HCT116 (cell line): ENCODE results near the gene TMEM266.

Experiments
- EZH2 ChIP-seq: fragments of 200-600 bp; sonication (generic); IDR thresholded peaks from 2 replicates; pipeline ENCODE4 v1.6.1; 2017; ENCODE audit warnings: antibody characterized with exemption, mixed run types
- POLR2AphosphoS5 ChIP-seq: IDR thresholded peaks from 2 replicates; pipeline ENCODE4 v1.6.1; 2011; ENCODE audit warnings: mild to moderate bottlenecking, low read depth, low read length, moderate library complexity
- RAD21 ChIP-seq: IDR thresholded peaks from 2 replicates; pipeline ENCODE4 v1.6.1; 2012; ENCODE audit warnings: low read depth, mild to moderate bottlenecking
- SP1 ChIP-seq: IDR thresholded peaks from 2 replicates; pipeline ENCODE4 v1.6.1; 2012; ENCODE audit warnings: low read depth
- TF ChIP-seq, protein P1 (sequence below): IDR thresholded peaks from 2 replicates; pipeline ENCODE4 v1.6.1; 2012
- TF ChIP-seq, protein P2 (sequence below), 3 experiments: fragments of 200-600 bp in 1 of 3; sonication (generic) in 1 of 3; IDR thresholded peaks in 2 of 3; conservative IDR thresholded peaks in 1 of 3; 2 replicates each; pipeline ENCODE4 v1.5.1; 2012 to 2017; ENCODE audit warnings: low read depth in 2 of 3, low read length in 2 of 3, antibody characterized with exemption in 1 of 3, borderline replicate concordance in 1 of 3, control low read depth in 1 of 3, mild to moderate bottlenecking in 1 of 3, mixed read lengths in 1 of 3, mixed run types in 1 of 3, moderate library complexity in 1 of 3; ENCODE audit not compliant: insufficient read depth in 1 of 3

DNA sequence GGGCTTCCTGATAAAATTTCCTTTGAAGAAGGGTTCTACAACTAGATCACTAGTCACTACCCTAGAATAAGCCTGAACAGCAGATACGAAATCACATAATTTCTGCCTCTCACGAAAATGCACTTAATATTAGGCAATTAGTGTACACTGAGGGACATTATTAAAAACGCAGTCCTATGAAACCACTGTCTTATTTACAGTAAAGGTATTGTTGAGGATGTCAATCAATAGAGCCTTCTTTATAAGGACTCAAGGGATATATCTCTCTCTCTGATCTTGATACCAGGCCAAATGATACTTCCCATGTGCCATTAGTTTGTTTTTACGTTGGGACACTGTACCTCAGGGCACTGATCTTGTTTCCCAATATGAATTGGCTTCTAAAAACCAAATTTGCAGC is 191.9 kb downstream of the TMEM266 start:
- TF ChIP-seq, protein P1, sequence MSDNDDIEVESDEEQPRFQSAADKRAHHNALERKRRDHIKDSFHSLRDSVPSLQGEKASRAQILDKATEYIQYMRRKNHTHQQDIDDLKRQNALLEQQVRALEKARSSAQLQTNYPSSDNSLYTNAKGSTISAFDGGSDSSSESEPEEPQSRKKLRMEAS = no peak
- TF ChIP-seq, protein P2, sequence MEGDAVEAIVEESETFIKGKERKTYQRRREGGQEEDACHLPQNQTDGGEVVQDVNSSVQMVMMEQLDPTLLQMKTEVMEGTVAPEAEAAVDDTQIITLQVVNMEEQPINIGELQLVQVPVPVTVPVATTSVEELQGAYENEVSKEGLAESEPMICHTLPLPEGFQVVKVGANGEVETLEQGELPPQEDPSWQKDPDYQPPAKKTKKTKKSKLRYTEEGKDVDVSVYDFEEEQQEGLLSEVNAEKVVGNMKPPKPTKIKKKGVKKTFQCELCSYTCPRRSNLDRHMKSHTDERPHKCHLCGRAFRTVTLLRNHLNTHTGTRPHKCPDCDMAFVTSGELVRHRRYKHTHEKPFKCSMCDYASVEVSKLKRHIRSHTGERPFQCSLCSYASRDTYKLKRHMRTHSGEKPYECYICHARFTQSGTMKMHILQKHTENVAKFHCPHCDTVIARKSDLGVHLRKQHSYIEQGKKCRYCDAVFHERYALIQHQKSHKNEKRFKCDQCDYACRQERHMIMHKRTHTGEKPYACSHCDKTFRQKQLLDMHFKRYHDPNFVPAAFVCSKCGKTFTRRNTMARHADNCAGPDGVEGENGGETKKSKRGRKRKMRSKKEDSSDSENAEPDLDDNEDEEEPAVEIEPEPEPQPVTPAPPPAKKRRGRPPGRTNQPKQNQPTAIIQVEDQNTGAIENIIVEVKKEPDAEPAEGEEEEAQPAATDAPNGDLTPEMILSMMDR (IDR thresholded peaks at IDR 0.05 in 2 of 3, conservative IDR thresholded peaks at IDR 0.05 in 1 of 3; ENCODE audit: borderline replicate concordance in 1 of 3, insufficient read depth in 1 of 3, low read depth in 2 of 3, low read length in 2 of 3) = no peak
- TF ChIP-seq POLR2AphosphoS5 (no peak), EZH2 (no peak), RAD21 (no peak), SP1 (no peak)
